Liver (tissue), 3 donors: ENCODE measurements around the gene SFMBT2.

Source experiments
- GABPA ChIP-seq, 2 donors: IDR thresholded peaks in 1 of 2; conservative IDR thresholded peaks in 1 of 2; 2 replicates each; pipeline ENCODE4 v1.6.1; 2016; ENCODE audit warnings: antibody characterized with exemption in 2 of 2, mild to moderate bottlenecking in 1 of 2, moderate library complexity in 1 of 2
- SP1 ChIP-seq: IDR thresholded peaks from 2 replicates; pipeline ENCODE4 v1.6.1; 2018; ENCODE audit warnings: antibody characterized with exemption, mild to moderate bottlenecking
- TF ChIP-seq, protein P1 (sequence below): fragments of 150-350 bp; IDR thresholded peaks from 2 replicates; pipeline ENCODE4 v1.5.1; 2017; ENCODE audit warnings: improper control_type of control experiment, low read depth, low read length; ENCODE audit not compliant: missing input control
- TF ChIP-seq, protein P2 (sequence below): IDR thresholded peaks from 2 replicates; pipeline ENCODE4 v1.6.1; 2016; ENCODE audit warnings: antibody characterized with exemption, mild to moderate bottlenecking
- donor health status: healthy.
- donor health status: healthy.

DNA sequence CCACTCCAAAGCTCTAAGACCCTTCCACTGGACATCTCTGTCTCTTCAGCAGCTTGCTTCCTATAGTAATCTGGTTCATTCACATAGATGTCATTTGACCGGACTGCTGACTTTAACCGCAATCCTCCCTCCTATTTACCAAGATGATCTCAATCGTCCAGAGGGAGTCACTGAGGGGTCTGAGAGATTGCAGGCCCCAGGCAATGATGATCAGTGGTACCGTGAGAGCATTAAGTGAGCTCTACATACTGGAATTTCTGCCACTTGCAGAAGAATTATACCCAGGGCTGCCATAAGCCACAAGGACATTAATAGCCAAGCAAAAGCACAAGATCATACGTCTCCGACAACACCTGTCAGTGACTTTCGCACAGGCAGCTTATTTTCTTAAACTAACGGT lies 245.9 kb downstream of the SFMBT2 start:
- TF ChIP-seq, protein P1, sequence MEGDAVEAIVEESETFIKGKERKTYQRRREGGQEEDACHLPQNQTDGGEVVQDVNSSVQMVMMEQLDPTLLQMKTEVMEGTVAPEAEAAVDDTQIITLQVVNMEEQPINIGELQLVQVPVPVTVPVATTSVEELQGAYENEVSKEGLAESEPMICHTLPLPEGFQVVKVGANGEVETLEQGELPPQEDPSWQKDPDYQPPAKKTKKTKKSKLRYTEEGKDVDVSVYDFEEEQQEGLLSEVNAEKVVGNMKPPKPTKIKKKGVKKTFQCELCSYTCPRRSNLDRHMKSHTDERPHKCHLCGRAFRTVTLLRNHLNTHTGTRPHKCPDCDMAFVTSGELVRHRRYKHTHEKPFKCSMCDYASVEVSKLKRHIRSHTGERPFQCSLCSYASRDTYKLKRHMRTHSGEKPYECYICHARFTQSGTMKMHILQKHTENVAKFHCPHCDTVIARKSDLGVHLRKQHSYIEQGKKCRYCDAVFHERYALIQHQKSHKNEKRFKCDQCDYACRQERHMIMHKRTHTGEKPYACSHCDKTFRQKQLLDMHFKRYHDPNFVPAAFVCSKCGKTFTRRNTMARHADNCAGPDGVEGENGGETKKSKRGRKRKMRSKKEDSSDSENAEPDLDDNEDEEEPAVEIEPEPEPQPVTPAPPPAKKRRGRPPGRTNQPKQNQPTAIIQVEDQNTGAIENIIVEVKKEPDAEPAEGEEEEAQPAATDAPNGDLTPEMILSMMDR: no peak
- TF ChIP-seq GABPA (IDR thresholded peaks at IDR 0.05 in 1 of 2, conservative IDR thresholded peaks at IDR 0.05 in 1 of 2) (no peak), SP1 (no peak)
- TF ChIP-seq, protein P2, sequence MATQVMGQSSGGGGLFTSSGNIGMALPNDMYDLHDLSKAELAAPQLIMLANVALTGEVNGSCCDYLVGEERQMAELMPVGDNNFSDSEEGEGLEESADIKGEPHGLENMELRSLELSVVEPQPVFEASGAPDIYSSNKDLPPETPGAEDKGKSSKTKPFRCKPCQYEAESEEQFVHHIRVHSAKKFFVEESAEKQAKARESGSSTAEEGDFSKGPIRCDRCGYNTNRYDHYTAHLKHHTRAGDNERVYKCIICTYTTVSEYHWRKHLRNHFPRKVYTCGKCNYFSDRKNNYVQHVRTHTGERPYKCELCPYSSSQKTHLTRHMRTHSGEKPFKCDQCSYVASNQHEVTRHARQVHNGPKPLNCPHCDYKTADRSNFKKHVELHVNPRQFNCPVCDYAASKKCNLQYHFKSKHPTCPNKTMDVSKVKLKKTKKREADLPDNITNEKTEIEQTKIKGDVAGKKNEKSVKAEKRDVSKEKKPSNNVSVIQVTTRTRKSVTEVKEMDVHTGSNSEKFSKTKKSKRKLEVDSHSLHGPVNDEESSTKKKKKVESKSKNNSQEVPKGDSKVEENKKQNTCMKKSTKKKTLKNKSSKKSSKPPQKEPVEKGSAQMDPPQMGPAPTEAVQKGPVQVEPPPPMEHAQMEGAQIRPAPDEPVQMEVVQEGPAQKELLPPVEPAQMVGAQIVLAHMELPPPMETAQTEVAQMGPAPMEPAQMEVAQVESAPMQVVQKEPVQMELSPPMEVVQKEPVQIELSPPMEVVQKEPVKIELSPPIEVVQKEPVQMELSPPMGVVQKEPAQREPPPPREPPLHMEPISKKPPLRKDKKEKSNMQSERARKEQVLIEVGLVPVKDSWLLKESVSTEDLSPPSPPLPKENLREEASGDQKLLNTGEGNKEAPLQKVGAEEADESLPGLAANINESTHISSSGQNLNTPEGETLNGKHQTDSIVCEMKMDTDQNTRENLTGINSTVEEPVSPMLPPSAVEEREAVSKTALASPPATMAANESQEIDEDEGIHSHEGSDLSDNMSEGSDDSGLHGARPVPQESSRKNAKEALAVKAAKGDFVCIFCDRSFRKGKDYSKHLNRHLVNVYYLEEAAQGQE: no peak
